GM03348 (cell line): Measurements from ENCODE around the gene SIT1.

ENCODE experiments used
- DNase-seq: peaks from one replicate; pipeline ENCODE4 v3.0.0; 2012; ENCODE audit warnings: low spot score

SIT1 gene

GRCh38 chr9:35605351-35606137 is 45.2 kb downstream of the SIT1 start:
- peak; percentile 28 for DNase-seq

GRCh38 chr9:35604578-35605350 is 46.0 kb downstream of the SIT1 start, which contains the start of gene TESK1:
Gene TESK1, plus strand, starts transcription at chr9:35605262. Its CDS starts 358 bp downstream, at chr9:35605620.
- DNase-seq, result peak; percentile 91

- peak; percentile 99 for DNase-seq
Measured at GRCh38 chr9:35603986-35604577, 46.6 kb downstream of the SIT1 start.

- peak; percentile 86 for DNase-seq
Measured at GRCh38 chr9:35603506-35603985, 47.2 kb downstream of the SIT1 start.

GRCh38 chr9:35599763-35600604 is 50.7 kb downstream of the SIT1 start:
- DNase-seq, result no peak
